ENCODE results near the gene KLHL12. TPM values are rescaled to one million over a fixed set of nuclear protein-coding genes. Genes with fewer than 3 reads are reported as not detected.
A peak's percentile ranks its signal among the peaks of the same experiment; 100 is the strongest.
"Not testable (repeated sequence)": the region's sequence is repeated elsewhere in the genome, so short reads cannot be mapped to it uniquely, and the experiment has no call there.

KLHL12 gene
- total RNA-seq, 1 donor from 2014 or later, result 31.5 TPM

DNA sequence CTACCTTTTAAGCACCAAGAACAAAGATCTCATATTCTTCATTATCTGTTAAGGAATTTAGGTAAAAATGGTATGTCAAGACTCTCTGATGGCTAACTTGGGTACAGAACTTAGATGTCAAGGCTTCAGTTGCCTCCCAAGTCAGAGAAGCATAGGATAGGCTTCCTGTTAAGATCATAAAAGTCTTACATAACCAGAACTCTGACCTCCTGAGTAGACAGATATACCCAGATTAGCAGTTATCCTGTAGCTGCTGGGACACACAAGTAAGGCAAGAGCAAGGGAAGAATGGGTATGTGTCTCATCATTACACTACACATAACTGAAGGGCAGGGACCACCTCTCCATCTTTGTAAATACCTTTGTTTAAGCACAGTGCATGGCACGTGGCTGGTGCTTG lies 15.4 kb upstream of the KLHL12 start:
- Mint-ChIP-seq H3K27ac (ENCODE audit: unreplicated experiment) (no peak overlapping the region), H3K4me3 (ENCODE audit: unreplicated experiment) (peak overlapping the region; percentile 65), H3K27me3 (ENCODE audit: unreplicated experiment) (no peaks in the 10 kb centered on the region), H3K9me3 (ENCODE audit: unreplicated experiment) (no peaks in the 10 kb centered on the region), H3K36me3 (ENCODE audit: low read depth, unreplicated experiment) (peaks cover 38% of the 10 kb centered on the region), H3K4me1 (ENCODE audit: unreplicated experiment) (no peaks in the 10 kb centered on the region)
- TF ChIP-seq CTCF (IDR thresholded peaks at IDR 0.05; ENCODE audit: unreplicated experiment), result no peak
- no peak for DNase-seq (ENCODE audit: low spot score)

- no peaks in the 10 kb centered on the region for H3K4me1 Mint-ChIP-seq (ENCODE audit: unreplicated experiment)
- no peaks in the 10 kb centered on the region for H3K9me3 Mint-ChIP-seq (ENCODE audit: unreplicated experiment)
- H3K27ac Mint-ChIP-seq (ENCODE audit: unreplicated experiment), result no peak overlapping the region
Measured at GRCh38 chr1:202941372-202941771, 14.3 kb upstream of the KLHL12 start.

DNA sequence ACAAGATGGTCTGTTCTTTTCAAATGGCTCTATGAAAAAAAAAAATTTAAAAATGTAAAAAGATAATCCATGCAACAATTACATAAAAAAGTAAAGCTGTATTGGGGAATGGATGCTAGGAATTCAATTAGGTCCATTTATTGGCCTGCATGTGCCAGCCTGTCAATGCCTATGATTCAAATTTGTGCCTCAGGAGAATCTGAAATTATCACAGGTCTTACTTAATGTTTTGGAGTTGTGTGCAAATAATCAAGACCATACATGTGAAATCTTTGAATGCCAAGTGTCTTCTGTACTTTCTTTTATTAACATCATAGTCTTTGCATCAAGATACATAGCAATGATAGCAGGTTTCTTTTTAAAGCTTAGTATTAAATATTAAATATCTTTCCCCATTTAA lies 13.5 kb upstream of the KLHL12 start:
- no peak for TF ChIP-seq CTCF (IDR thresholded peaks at IDR 0.05; ENCODE audit: unreplicated experiment)
- DNase-seq (ENCODE audit: low spot score), result no peak
- H3K4me3 Mint-ChIP-seq (ENCODE audit: unreplicated experiment), result no peak overlapping the region
- H3K27me3 Mint-ChIP-seq (ENCODE audit: unreplicated experiment), result no peaks in the 10 kb centered on the region
- no peak overlapping the region for H3K27ac Mint-ChIP-seq (ENCODE audit: unreplicated experiment)
- H3K9me3 Mint-ChIP-seq (ENCODE audit: unreplicated experiment), result no peaks in the 10 kb centered on the region
- H3K36me3 Mint-ChIP-seq (ENCODE audit: low read depth, unreplicated experiment), result peaks cover 31% of the 10 kb centered on the region
- no peaks in the 10 kb centered on the region for H3K4me1 Mint-ChIP-seq (ENCODE audit: unreplicated experiment)

More at GRCh38 chr1:202941372-202941771, 14.3 kb upstream of the KLHL12 start:
- Mint-ChIP-seq H3K36me3 (ENCODE audit: low read depth, unreplicated experiment) (peaks cover 36% of the 10 kb centered on the region), H3K27me3 (ENCODE audit: unreplicated experiment) (no peaks in the 10 kb centered on the region), H3K4me3 (ENCODE audit: unreplicated experiment) (no peak overlapping the region)
- TF ChIP-seq CTCF (IDR thresholded peaks at IDR 0.05; ENCODE audit: unreplicated experiment), result no peak
- DNase-seq (ENCODE audit: low spot score), result no peak

GRCh38 chr1:202938287-202938925 lies 11.4 kb upstream of the KLHL12 start:
- no peak overlapping the region for H3K4me3 Mint-ChIP-seq (ENCODE audit: unreplicated experiment)

GRCh38 chr1:202936409-202936808 lies 9.4 kb upstream of the KLHL12 start:
- not testable (repeated sequence) for DNase-seq (ENCODE audit: low spot score); H3K4me1 Mint-ChIP-seq (ENCODE audit: unreplicated experiment); H3K36me3 Mint-ChIP-seq (ENCODE audit: low read depth, unreplicated experiment); H3K4me3 Mint-ChIP-seq (ENCODE audit: unreplicated experiment); H3K27me3 Mint-ChIP-seq (ENCODE audit: unreplicated experiment); H3K9me3 Mint-ChIP-seq (ENCODE audit: unreplicated experiment); H3K27ac Mint-ChIP-seq (ENCODE audit: unreplicated experiment)

More at GRCh38 chr1:202938287-202938925, 11.4 kb upstream of the KLHL12 start:
- no peak for TF ChIP-seq CTCF (IDR thresholded peaks at IDR 0.05; ENCODE audit: unreplicated experiment)
- H3K27ac Mint-ChIP-seq (ENCODE audit: unreplicated experiment), result no peak overlapping the region
- no peaks in the 10 kb centered on the region for H3K27me3 Mint-ChIP-seq (ENCODE audit: unreplicated experiment)
- peaks cover 18% of the 10 kb centered on the region for H3K36me3 Mint-ChIP-seq (ENCODE audit: low read depth, unreplicated experiment)
- DNase-seq (ENCODE audit: low spot score), result no peak
- H3K9me3 Mint-ChIP-seq (ENCODE audit: unreplicated experiment), result no peaks in the 10 kb centered on the region
- no peaks in the 10 kb centered on the region for H3K4me1 Mint-ChIP-seq (ENCODE audit: unreplicated experiment)

Data from endothelial cell (in vitro differentiated cells).